Measurements from ENCODE around the gene DMBT1. TPM values are rescaled to one million over a fixed set of nuclear protein-coding genes. Genes with fewer than 3 reads are reported as not detected.

The DMBT1 gene
- total and polyA plus RNA-seq, 2 of the 4 experiments (the other 2 are of a cell fraction) = under 0.01 TPM; not detected in 1

DNA sequence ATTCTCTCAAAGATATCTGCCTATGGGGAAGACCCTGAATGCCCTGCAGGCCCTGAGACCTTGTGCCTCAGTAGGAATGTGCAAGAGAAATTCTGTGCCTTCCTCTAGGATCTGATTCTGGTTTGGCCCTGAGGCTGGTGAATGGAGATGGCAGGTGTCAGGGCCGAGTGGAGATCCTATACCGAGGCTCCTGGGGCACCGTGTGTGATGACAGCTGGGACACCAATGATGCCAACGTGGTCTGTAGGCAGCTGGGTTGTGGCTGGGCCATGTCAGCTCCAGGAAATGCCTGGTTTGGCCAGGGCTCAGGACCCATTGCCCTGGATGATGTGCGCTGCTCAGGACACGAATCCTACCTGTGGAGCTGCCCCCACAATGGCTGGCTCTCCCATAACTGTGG lies 15.7 kb downstream of the DMBT1 start:
- 57% methylated on average over 4 of the region's 6 CpGs; no CpG with 5 or more reads in 1 of the 2 experiments for WGBS, 2 experiments (ENCODE audit: extremely low coverage in 2 of 2, insufficient read length in 1 of 2)
- Histone ChIP-seq H3K4ac (ENCODE audit: low read depth, low read length) (no peak overlapping the region), H3K14ac (replicated peaks; ENCODE audit: low read depth, low read length) (no peak overlapping the region), H3K79me1 (ENCODE audit: low read depth in 1 of 2, low read length in 2 of 2) (no peaks in the 10 kb centered on the region), H3K4me2 (ENCODE audit: low read depth, low read length) (no peak overlapping the region), H3K9ac (ENCODE audit: low read depth, low read length) (no peak overlapping the region), H4K5ac (ENCODE audit: low read depth, low read length) (no peak overlapping the region), H2AK5ac (ENCODE audit: low read depth, low read length) (no peak overlapping the region), H3K36me3 (ENCODE audit: control insufficient read depth, insufficient read depth, low read length) (no peaks in the 10 kb centered on the region), H2AFZ (replicated peaks; ENCODE audit: low read length, poor library complexity) (no peak overlapping the region), H3K18ac (ENCODE audit: low read depth, low read length) (no peak overlapping the region), H2BK15ac (ENCODE audit: low read depth, low read length) (no peak overlapping the region), H3K4me1 (ENCODE audit: control insufficient read depth, insufficient read depth, low read length) (no peaks in the 10 kb centered on the region), H2BK20ac (ENCODE audit: low read depth, low read length) (no peak overlapping the region), H3K56ac (ENCODE audit: extremely low read depth, insufficient read depth, low read length) (no peak overlapping the region), H3K27ac (ENCODE audit: insufficient read depth, low read length) (no peak overlapping the region), H3K9me1 (ENCODE audit: insufficient read depth, low read length) (no peaks in the 10 kb centered on the region), H4K91ac (ENCODE audit: insufficient read depth, low read depth, low read length) (no peak overlapping the region), H4K8ac (ENCODE audit: low read depth in 2 of 2, low read length in 2 of 2) (no peak overlapping the region), H2AK9ac (replicated peaks; ENCODE audit: low read depth, low read length, poor library complexity) (no peak overlapping the region), H2BK5ac (ENCODE audit: low read depth, low read length, poor library complexity, severe bottlenecking) (no peak overlapping the region), H3K4me3 (ENCODE audit: insufficient read depth, low read depth, low read length) (no peak overlapping the region), H3K23ac (ENCODE audit: low read depth, low read length) (no peak overlapping the region), H3K27me3 (ENCODE audit: control insufficient read depth, insufficient read depth, low read length) (no peaks in the 10 kb centered on the region; the same call in 1 of the 2 replicates), H3K9me3 (ENCODE audit: control insufficient read depth, insufficient read depth, low read length) (no peaks in the 10 kb centered on the region), H2BK120ac (ENCODE audit: low read depth, low read length) (no peak overlapping the region), H4K20me1 (ENCODE audit: insufficient read depth, low read length) (no peaks in the 10 kb centered on the region)
- ATAC-seq (ENCODE audit: low read depth) (no peak), DNase-seq (no peak)
- intact Hi-C loops (cut with micrococcal nuclease) = no loop called here
- dilution Hi-C loops (cut with HindIII; ENCODE audit: low sequenced_read_pairs, unreplicated experiment) = no loop called here
- in situ Hi-C loops (cut with MboI; ENCODE audit: low sequenced_read_pairs) = loop anchor here (10.0 kb wide), 1 partner anchor 231 kb away; no protein-coding TSS in a partner anchor
- BruUV-seq (replicated peaks) = no TSS peak
- ChIA-PET CTCF (no interaction called here), POLR2A (ENCODE audit: unreplicated experiment) (no interaction called here)
- TF ChIP-seq MXI1 (IDR thresholded peaks at IDR 0.05; ENCODE audit: borderline replicate concordance, low read depth, low read length) (no peak), MAZ (IDR thresholded peaks at IDR 0.05; ENCODE audit: borderline replicate concordance, low read depth, low read length) (no peak), POLR2A (IDR thresholded peaks at IDR 0.05; ENCODE audit: low read depth, low read length) (no peak), MAFK (IDR thresholded peaks at IDR 0.05; ENCODE audit: low read depth, low read length) (no peak), RCOR1 (IDR thresholded peaks at IDR 0.05; ENCODE audit: insufficient replicate concordance, low read length) (no peak), FOS (IDR thresholded peaks at IDR 0.05; ENCODE audit: low read depth, low read length) (no peak), RFX5 (IDR thresholded peaks at IDR 0.05; ENCODE audit: low read depth, low read length) (no peak), BHLHE40 (IDR thresholded peaks at IDR 0.05; ENCODE audit: low read depth, low read length) (no peak), CHD1 (IDR thresholded peaks at IDR 0.05; ENCODE audit: low read depth, low read length) (no peak), SMC3 (IDR thresholded peaks at IDR 0.05; ENCODE audit: low read depth, low read length) (no peak), RAD21 (IDR thresholded peaks at IDR 0.05; ENCODE audit: low read length) (no peak), NFE2L2 (IDR thresholded peaks at IDR 0.05; ENCODE audit: low read depth, low read length) (no peak), CEBPB (IDR thresholded peaks at IDR 0.05; ENCODE audit: low read depth, low read length) (no peak)
- TF ChIP-seq, protein P1, sequence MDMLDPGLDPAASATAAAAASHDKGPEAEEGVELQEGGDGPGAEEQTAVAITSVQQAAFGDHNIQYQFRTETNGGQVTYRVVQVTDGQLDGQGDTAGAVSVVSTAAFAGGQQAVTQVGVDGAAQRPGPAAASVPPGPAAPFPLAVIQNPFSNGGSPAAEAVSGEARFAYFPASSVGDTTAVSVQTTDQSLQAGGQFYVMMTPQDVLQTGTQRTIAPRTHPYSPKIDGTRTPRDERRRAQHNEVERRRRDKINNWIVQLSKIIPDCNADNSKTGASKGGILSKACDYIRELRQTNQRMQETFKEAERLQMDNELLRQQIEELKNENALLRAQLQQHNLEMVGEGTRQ (IDR thresholded peaks at IDR 0.05; ENCODE audit: low read depth, low read length) = no peak
- TF ChIP-seq, protein P2, sequence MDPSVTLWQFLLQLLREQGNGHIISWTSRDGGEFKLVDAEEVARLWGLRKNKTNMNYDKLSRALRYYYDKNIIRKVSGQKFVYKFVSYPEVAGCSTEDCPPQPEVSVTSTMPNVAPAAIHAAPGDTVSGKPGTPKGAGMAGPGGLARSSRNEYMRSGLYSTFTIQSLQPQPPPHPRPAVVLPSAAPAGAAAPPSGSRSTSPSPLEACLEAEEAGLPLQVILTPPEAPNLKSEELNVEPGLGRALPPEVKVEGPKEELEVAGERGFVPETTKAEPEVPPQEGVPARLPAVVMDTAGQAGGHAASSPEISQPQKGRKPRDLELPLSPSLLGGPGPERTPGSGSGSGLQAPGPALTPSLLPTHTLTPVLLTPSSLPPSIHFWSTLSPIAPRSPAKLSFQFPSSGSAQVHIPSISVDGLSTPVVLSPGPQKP (IDR thresholded peaks at IDR 0.05; ENCODE audit: borderline replicate concordance, low read depth, low read length) = no peak
- TF ChIP-seq, protein P3, sequence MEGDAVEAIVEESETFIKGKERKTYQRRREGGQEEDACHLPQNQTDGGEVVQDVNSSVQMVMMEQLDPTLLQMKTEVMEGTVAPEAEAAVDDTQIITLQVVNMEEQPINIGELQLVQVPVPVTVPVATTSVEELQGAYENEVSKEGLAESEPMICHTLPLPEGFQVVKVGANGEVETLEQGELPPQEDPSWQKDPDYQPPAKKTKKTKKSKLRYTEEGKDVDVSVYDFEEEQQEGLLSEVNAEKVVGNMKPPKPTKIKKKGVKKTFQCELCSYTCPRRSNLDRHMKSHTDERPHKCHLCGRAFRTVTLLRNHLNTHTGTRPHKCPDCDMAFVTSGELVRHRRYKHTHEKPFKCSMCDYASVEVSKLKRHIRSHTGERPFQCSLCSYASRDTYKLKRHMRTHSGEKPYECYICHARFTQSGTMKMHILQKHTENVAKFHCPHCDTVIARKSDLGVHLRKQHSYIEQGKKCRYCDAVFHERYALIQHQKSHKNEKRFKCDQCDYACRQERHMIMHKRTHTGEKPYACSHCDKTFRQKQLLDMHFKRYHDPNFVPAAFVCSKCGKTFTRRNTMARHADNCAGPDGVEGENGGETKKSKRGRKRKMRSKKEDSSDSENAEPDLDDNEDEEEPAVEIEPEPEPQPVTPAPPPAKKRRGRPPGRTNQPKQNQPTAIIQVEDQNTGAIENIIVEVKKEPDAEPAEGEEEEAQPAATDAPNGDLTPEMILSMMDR (conservative IDR thresholded peaks at IDR 0.05; ENCODE audit: low read depth, low read length) = no peak

Data from IMR-90 (cell line).